ENCODE measurements around the gene AJUBA. TPM values are rescaled to one million over a fixed set of nuclear protein-coding genes. Genes with fewer than 3 reads are reported as not detected.

Gene AJUBA
- total RNA-seq, 2 donors from 2014 or later: 21.0 to 27.9 TPM

- intact Hi-C loops (cut with DNase I): loop anchor here (5.0 kb wide), 1 partner anchor 106 kb away; the partner anchor contains the start of gene LRP10
- Histone ChIP-seq H3K36me3 (no peaks in the 10 kb centered on the region), H3K4me1 (replicated peaks) (peaks cover 4% of the 10 kb centered on the region), H3K9me3 (no peaks in the 10 kb centered on the region), H3K27me3 (replicated peaks; ENCODE audit: insufficient read depth) (no peaks in the 10 kb centered on the region), H3K27ac (peak overlapping the region; percentile 76 to 86), H3K4me3 (no peak overlapping the region)
- DNase-seq (ENCODE audit: low spot score): peak; percentile 34
- WGBS: 19% methylated on average over 8 of the region's 8 CpGs
- TF ChIP-seq POLR2A (IDR thresholded peaks at IDR 0.05) (no peak), POLR2AphosphoS5 (IDR thresholded peaks at IDR 0.05) (no peak), CTCF (IDR thresholded peaks at IDR 0.05) (no peak)
Observed at GRCh38 chr14:22977684-22978486, 4.5 kb downstream of the AJUBA start.

- peak overlapping the region; percentile 76 to 86 for H3K27ac ChIP-seq
- no peaks in the 10 kb centered on the region for H3K27me3 ChIP-seq (replicated peaks; ENCODE audit: insufficient read depth)
- intact Hi-C loops (cut with DNase I): loop anchor here (5.0 kb wide), 1 partner anchor 105 kb away; the partner anchor contains the start of gene LRP10
- no peak for TF ChIP-seq POLR2AphosphoS5 (IDR thresholded peaks at IDR 0.05)
- TF ChIP-seq CTCF (IDR thresholded peaks at IDR 0.05): no peak
- no peak for TF ChIP-seq POLR2A (IDR thresholded peaks at IDR 0.05)
- DNase-seq (ENCODE audit: low spot score): no peak
- H3K4me1 ChIP-seq (replicated peaks): peaks cover 4% of the 10 kb centered on the region
- H3K9me3 ChIP-seq: no peaks in the 10 kb centered on the region
- no peaks in the 10 kb centered on the region for H3K36me3 ChIP-seq
- no peak overlapping the region for H3K4me3 ChIP-seq
Observed at GRCh38 chr14:22977434-22977683, 5.0 kb downstream of the AJUBA start.

DNA sequence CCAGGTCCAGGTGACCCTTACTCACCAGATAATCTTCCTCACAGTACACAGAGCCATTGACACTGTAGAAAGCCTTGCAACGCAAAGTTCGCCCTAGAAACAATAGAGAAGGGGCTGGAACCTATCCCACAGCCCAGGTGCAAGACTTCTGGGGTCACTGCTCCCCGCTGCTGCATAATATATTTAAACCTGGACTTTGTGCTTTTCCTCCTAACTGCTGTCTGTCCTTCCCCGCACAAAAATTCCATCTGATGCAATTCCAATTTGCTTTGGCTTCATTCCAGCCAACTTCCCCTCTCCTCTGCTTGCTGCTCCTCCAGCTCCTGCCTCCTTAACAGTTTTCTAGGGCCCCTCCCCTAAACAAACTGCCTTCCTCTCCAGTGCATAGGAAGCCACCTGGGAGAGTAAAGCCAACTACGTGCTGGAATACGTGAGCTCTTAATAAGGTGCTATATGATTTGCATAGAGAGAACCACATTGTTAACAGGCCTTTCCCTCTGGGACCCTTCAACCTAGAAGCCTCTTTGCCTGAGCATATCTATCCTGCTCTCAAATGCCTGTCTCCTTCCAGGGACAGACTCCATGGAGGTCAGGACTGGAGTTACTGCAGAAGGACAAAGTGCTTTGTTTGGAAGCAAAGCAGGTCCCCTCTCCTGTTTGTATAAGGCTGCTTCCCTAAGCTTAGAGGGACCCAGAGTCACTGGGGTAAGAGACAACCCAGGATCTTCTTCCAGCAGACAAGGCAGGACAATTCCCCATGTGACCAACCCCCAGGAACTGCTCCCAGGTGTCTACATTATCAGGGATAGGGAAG is 5.5 kb downstream of the AJUBA start:
- H3K9me3 ChIP-seq: no peaks in the 10 kb centered on the region
- H3K36me3 ChIP-seq: no peaks in the 10 kb centered on the region
- H3K4me3 ChIP-seq: no peak overlapping the region
- no peak for DNase-seq (ENCODE audit: low spot score)
- intact Hi-C loops (cut with DNase I): loop anchor here (5.0 kb wide), 1 partner anchor 105 kb away; the partner anchor contains the start of gene LRP10
- peaks cover 4% of the 10 kb centered on the region for H3K4me1 ChIP-seq (replicated peaks)
- 30% methylated on average over 6 of the region's 6 CpGs for WGBS
- no peaks in the 10 kb centered on the region for H3K27me3 ChIP-seq (replicated peaks; ENCODE audit: insufficient read depth)
- TF ChIP-seq CTCF (IDR thresholded peaks at IDR 0.05) (no peak), POLR2A (IDR thresholded peaks at IDR 0.05) (no peak), POLR2AphosphoS5 (IDR thresholded peaks at IDR 0.05) (no peak)
- H3K27ac ChIP-seq: peak overlapping the region; percentile 76 to 86

DNA sequence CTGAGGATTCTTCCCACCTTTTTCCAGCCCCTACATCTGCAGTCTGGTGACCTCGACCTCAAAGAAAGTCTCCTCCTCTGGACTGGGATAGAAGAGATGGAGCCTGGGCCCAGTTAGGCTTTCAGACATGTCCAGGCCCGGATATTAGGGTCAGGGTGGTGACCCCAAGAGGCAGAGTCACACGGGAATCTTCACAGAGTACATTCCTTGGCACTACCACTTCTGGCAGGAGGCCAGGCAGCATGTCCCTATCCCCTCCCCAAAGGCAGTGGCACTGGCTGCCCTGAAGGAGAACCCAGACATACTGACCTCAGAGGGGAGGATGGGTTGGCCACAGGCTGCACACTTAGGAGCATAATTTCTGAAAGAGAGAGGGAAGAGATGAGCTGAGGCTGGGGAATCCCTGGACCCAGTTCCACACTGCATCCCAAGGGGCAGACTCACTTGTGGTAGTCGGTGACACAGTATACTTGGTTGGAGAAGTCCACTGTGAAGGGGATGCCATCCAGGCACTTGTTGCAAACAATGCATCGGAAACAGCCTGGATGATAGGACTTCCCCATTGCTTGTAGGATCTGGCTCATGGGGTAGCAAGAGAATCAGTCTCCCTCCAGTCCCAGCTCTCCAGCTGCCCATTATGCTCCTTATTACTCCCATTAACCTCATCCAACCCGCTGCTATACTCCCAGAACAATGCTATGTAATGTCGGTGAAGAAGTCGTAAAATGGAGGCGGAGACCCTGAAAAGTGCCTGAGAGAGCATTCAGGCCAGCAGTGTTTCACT is 7.6 kb downstream of the AJUBA start:
- peaks cover 4% of the 10 kb centered on the region for H3K4me1 ChIP-seq (replicated peaks)
- H3K27me3 ChIP-seq (replicated peaks; ENCODE audit: insufficient read depth): no peaks in the 10 kb centered on the region
- intact Hi-C loops (cut with DNase I): loop anchor here (1.0 to 5.0 kb wide), 2 partner anchors 8 to 102 kb away; partner anchors contain the start of genes AJUBA and LRP10
- WGBS: 56% methylated on average over 9 of the region's 9 CpGs
- DNase-seq (ENCODE audit: low spot score): no peak
- no peak overlapping the region for H3K4me3 ChIP-seq
- H3K9me3 ChIP-seq: no peaks in the 10 kb centered on the region
- no peak for TF ChIP-seq POLR2AphosphoS5 (IDR thresholded peaks at IDR 0.05)
- TF ChIP-seq POLR2A (IDR thresholded peaks at IDR 0.05): no peak
- TF ChIP-seq CTCF (IDR thresholded peaks at IDR 0.05): no peak
- H3K36me3 ChIP-seq: no peaks in the 10 kb centered on the region
- H3K27ac ChIP-seq: no peak overlapping the region

All from prostate gland (tissue), 2 donors.